HepG2 (cell line): ENCODE data around the gene ADAM15. TPM values are rescaled to one million over a fixed set of nuclear protein-coding genes. Genes with fewer than 3 reads are reported as not detected.

Experiments used
- BORCS8-MEF2B ChIP-seq: sonication (generic); formaldehyde crosslinking; IDR thresholded peaks from 2 replicates; pipeline ENCODE4 v1.8.0; 2022; ENCODE audit warnings: mild to moderate bottlenecking, missing genetic modification reagents
- CHD4 ChIP-seq: fragments of 200-600 bp; sonication (generic); IDR thresholded peaks from 2 replicates; pipeline ENCODE4 v1.7.0; 2017; ENCODE audit warnings: mild to moderate bottlenecking, low read length, borderline replicate concordance
- CTCF ChIP-seq: sonication (generic); formaldehyde crosslinking; IDR thresholded peaks from 2 replicates; pipeline ENCODE4 v1.5.0; 2020; ENCODE audit warnings: mild to moderate bottlenecking, missing genetic modification reagents, moderate library complexity
- ETS1 ChIP-seq: sonication (generic); formaldehyde crosslinking; IDR thresholded peaks from 2 replicates; pipeline ENCODE4 v1.4.0; 2020; ENCODE audit warnings: missing genetic modification reagents
- GABPB1 ChIP-seq: IDR thresholded peaks from 2 replicates; pipeline ENCODE4 v1.6.1; 2016; ENCODE audit warnings: mild to moderate bottlenecking, missing genetic modification reagents, moderate library complexity, missing compliant biosample characterization
- HDAC2 ChIP-seq: sonication (generic); formaldehyde crosslinking; IDR thresholded peaks from 2 replicates; pipeline ENCODE4 v1.4.0; 2020; ENCODE audit warnings: missing genetic modification reagents
- KDM2A ChIP-seq: sonication (generic); formaldehyde crosslinking; IDR thresholded peaks from 2 replicates; pipeline ENCODE4 v1.4.0; 2020; ENCODE audit warnings: low read depth, missing genetic modification reagents, borderline replicate concordance
- KLF6 ChIP-seq: IDR thresholded peaks from 2 replicates; pipeline ENCODE4 v1.8.0; 2016; ENCODE audit warnings: missing biosample characterization, missing genetic modification reagents
- MEIS2 ChIP-seq: sonication (generic); formaldehyde crosslinking; IDR thresholded peaks from 2 replicates; pipeline ENCODE4 v1.9.0; 2021; ENCODE audit warnings: mild to moderate bottlenecking, missing genetic modification reagents
- NONO ChIP-seq, 2 experiments: fragments of 450-650 bp in 1 of 2; sonication (generic) in 1 of 2; formaldehyde crosslinking in 1 of 2; IDR thresholded peaks in 1 of 2; conservative IDR thresholded peaks in 1 of 2; 2 replicates each; pipeline versions ENCODE4 v1.6.1 to v1.8.0; 2017 to 2022; ENCODE audit warnings: mild to moderate bottlenecking in 1 of 2, missing genetic modification reagents in 1 of 2, moderate library complexity in 1 of 2
- RBM22 ChIP-seq: fragments of 200-400 bp; formaldehyde crosslinking; optimal IDR thresholded peaks from 2 replicates; pipeline ENCODE3; 2017; ENCODE audit warnings: mild to moderate bottlenecking, low read length, moderate library complexity
- SMC3 ChIP-seq: IDR thresholded peaks from 2 replicates; pipeline ENCODE4 v1.6.1; 2011; ENCODE audit warnings: low read length, improper control_type of control experiment
- TCF7L2 ChIP-seq: IDR thresholded peaks from 2 replicates; pipeline ENCODE4 v1.6.1; 2011; ENCODE audit warnings: mild to moderate bottlenecking, low read depth, low read length, moderate library complexity
- TMF1 ChIP-seq: sonication (generic); formaldehyde crosslinking; IDR thresholded peaks from 2 replicates; pipeline ENCODE4 v1.8.1; 2022; ENCODE audit warnings: low read depth, missing genetic modification reagents
- YEATS2 ChIP-seq: sonication (generic); formaldehyde crosslinking; IDR thresholded peaks from 2 replicates; pipeline ENCODE4 v1.4.0; 2020; ENCODE audit warnings: missing genetic modification reagents, borderline replicate concordance
- ZBTB21 ChIP-seq: sonication (generic); formaldehyde crosslinking; IDR thresholded peaks from 2 replicates; pipeline ENCODE4 v1.4.0; 2020; ENCODE audit warnings: missing genetic modification reagents
- ZBTB38 ChIP-seq: sonication (generic); formaldehyde crosslinking; IDR thresholded peaks from 2 replicates; pipeline ENCODE4 v1.5.1; 2020; ENCODE audit warnings: mild to moderate bottlenecking, missing genetic modification reagents
- ZNF256 ChIP-seq: sonication (generic); formaldehyde crosslinking; conservative IDR thresholded peaks from 2 replicates; pipeline ENCODE4 v1.4.0; 2020; ENCODE audit warnings: missing genetic modification reagents
- ZNF280B ChIP-seq: sonication (generic); formaldehyde crosslinking; IDR thresholded peaks from 2 replicates; pipeline ENCODE4 v1.5.0; 2020; ENCODE audit warnings: missing genetic modification reagents, mild to moderate bottlenecking, borderline replicate concordance
- ZNF572 ChIP-seq: sonication (generic); formaldehyde crosslinking; IDR thresholded peaks from 2 replicates; pipeline ENCODE4 v1.5.1; 2020; ENCODE audit warnings: mild to moderate bottlenecking, missing genetic modification reagents
- ZNF687 ChIP-seq: sonication (generic); formaldehyde crosslinking; IDR thresholded peaks from 2 replicates; pipeline ENCODE4 v1.5.1; 2020; ENCODE audit warnings: mild to moderate bottlenecking, missing genetic modification reagents, moderate library complexity
- polyA plus RNA-seq, 8 experiments: library from polyadenylated mRNA; depleted of rRNA in 3 of 8; stranded (reverse) in 7 of 8; unstranded in 1 of 8; fragments of >200 nt; fragmentation: Illumina TruSeq in 4 of 8; extraction: Trizol in 4 of 8; gene quantifications; 2 replicates each; pipeline versions ENCODE4 v1.2.1 to v1.2.3, GENCODE V29; 2011 to 2016; ENCODE audit warnings: low read depth in 4 of 8, missing spikeins in 1 of 8, mixed read lengths in 1 of 8; ENCODE audit not compliant: insufficient read depth in 1 of 8
- total RNA-seq, 5 experiments: library from RNA; depleted of rRNA; stranded (reverse); fragments of >200 nt; fragmentation: Illumina TruSeq; extraction: Trizol; gene quantifications; 2 replicates each; pipeline ENCODE4 v1.2.3, GENCODE V29; 2016; ENCODE audit warnings: low read depth in 1 of 5

Gene ADAM15
- total and polyA plus RNA-seq, 2 of the 13 experiments (the other 11 are each of a cell fraction or from before 2014, with no cell fraction given): 17.9 to 25.6 TPM

GRCh38 chr1:155061381-155062150 lies 10.4 kb downstream of the ADAM15 start (continued):
- TF ChIP-seq CHD4 (no peak), TCF7L2 (no peak), BORCS8-MEF2B (CRISPR knock-in tag) (peak; percentile 45; the same call in 1 of the 2 replicates), ZBTB21 (no peak), ZNF280B (CRISPR knock-in tag) (peak; percentile 26; the same call in 1 of the 2 replicates), TMF1 (CRISPR knock-in tag) (0 out of 2 replicates have a peak, but pooled peaks have one; percentile 24), CTCF (peak; percentile 98), HDAC2 (no peak), ZNF256 (CRISPR knock-in tag) (no peak), MEIS2 (CRISPR knock-in tag) (0 out of 2 replicates have a peak, but pooled peaks have one; percentile 22), ETS1 (CRISPR knock-in tag) (no peak), GABPB1 (peak; percentile 49; the same call in 1 of the 2 replicates), RBM22 (no peak), ZNF572 (CRISPR knock-in tag) (0 out of 2 replicates have a peak, but pooled peaks have one; percentile 52), NONO (IDR thresholded peaks at IDR 0.05) (no peak), NONO (CRISPR knock-in tag; conservative IDR thresholded peaks at IDR 0.05) (peak; percentile 44; the same call in 1 of the 2 replicates), KDM2A (peak; percentile 65; the same call in 1 of the 2 replicates), SMC3 (peak; percentile 87), ZNF687 (CRISPR knock-in tag) (peak; percentile 43), KLF6 (CRISPR knock-in tag) (no peak), YEATS2 (CRISPR knock-in tag) (peak; percentile 57; the same call in 1 of the 2 replicates), ZBTB38 (CRISPR knock-in tag) (0 out of 2 replicates have a peak, but pooled peaks have one; percentile 25)
